Activated naive CD4-positive, alpha-beta T cell treated with anti-CD3 and anti-CD28 coated beads for 36 hours (primary cell): ENCODE data around the gene SIM2. TPM values are rescaled to one million over a fixed set of nuclear protein-coding genes. Genes with fewer than 3 reads are reported as not detected.

Experiments
- CTCF ChIA-PET: fragments of 350-600 bp; sonication (Branson Sonifier 250); formaldehyde crosslinking; loops from one replicate; lab custom pipeline; 2021; ENCODE audit warnings: antibody characterized with exemption; lab: Charles Lee
- DNase-seq: peaks from one replicate; pipeline ENCODE4 v3.0.0-alpha.2; 2020
- H3K27ac Mint-ChIP-seq: one replicate; pipeline ENCODE4 v1.8.0; 2021; ENCODE audit warnings: mild to moderate bottlenecking, mixed read lengths
- H3K27me3 Mint-ChIP-seq: one replicate; pipeline ENCODE4 v1.8.0; 2021; ENCODE audit warnings: low read depth, mixed read lengths
- H3K36me3 Mint-ChIP-seq: one replicate; pipeline ENCODE4 v1.8.0; 2021; ENCODE audit warnings: low read depth, mixed read lengths
- H3K4me1 Mint-ChIP-seq: one replicate; pipeline ENCODE4 v1.8.0; 2021; ENCODE audit warnings: low read depth, mixed read lengths
- H3K4me3 Mint-ChIP-seq: one replicate; pipeline ENCODE4 v1.8.0; 2021; ENCODE audit warnings: mild to moderate bottlenecking, moderate library complexity, mixed read lengths
- H3K9me3 Mint-ChIP-seq: one replicate; pipeline ENCODE4 v1.8.0; 2021; ENCODE audit warnings: mixed read lengths
- intact Hi-C: fragments of 100-400 bp; cut with micrococcal nuclease; formaldehyde crosslinking; loops from one replicate; pipeline ENCODE4 v1.15.1; 2023
- total RNA-seq, 2 experiments: library from RNA; stranded (reverse); gene quantifications; one replicate each; pipeline ENCODE4 v1.2.3, GENCODE V29; 2021

Gene SIM2
- total RNA-seq, 2 experiments from 2014 or later, result 0.74 to 0.94 TPM

DNA sequence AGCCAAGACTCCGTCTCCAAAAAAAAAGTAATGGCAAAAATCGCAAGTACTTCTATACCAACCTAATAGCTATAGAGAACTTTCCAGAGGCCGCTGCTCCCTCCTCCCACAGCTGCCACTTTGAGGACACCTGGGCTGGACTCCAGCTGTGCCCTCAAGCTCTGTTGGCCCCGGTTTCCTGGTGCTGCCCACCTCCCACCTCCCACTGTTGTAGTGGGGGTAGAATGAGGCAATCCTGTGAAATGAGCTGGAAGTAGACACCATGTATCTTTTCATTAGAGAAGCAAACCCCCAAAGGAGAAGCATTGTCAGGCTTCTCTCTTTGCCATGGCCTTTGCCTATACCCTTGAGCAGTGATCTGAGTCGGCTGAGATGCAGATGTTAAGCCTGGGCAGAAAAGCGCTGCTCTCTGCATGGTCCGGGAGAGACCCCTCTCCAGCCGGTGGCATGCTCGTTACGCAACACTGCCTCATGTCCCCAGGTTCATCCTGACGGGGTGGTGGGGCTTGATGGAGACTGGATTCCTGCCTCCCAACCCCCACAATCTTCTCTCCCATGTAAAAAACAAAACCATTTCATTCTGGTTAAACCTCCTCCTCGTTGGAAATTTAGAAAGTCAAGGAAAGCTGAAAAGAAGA lies 39.7 kb downstream of the SIM2 start:
- H3K36me3 Mint-ChIP-seq, result no peaks in the 10 kb centered on the region

DNA sequence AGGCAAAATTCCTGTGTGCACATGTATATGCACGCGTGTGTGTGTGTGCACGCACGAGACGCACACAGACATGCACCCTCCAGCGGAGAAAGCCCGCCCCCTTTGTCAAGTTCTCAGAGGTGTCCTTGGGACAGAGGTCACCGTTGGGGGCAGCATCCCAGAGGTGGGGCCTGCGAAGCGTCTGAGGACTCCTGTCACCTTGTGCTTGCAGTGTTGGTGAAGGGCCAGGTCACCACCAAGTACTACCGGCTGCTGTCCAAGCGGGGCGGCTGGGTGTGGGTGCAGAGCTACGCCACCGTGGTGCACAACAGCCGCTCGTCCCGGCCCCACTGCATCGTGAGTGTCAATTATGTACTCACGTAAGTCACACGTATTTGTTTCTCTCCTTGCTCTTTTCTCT lies 42.6 kb downstream of the SIM2 start:
- Mint-ChIP-seq H3K9me3 (no peaks in the 10 kb centered on the region), H3K4me1 (peaks cover under 1% of the 10 kb centered on the region), H3K36me3 (no peaks in the 10 kb centered on the region), H3K27ac (no peak overlapping the region), H3K4me3 (no peak overlapping the region), H3K27me3 (peaks cover 11% of the 10 kb centered on the region)
- intact Hi-C loops, result no loop called here
- CTCF ChIA-PET, result no interaction called here
- no peak for DNase-seq

More for the DNA sequence above, 39.7 kb downstream of the SIM2 start:
- intact Hi-C loops, result no loop called here
- H3K27ac Mint-ChIP-seq, result no peak overlapping the region
- CTCF ChIA-PET, result interaction anchor here (0.8 kb wide), 1 partner anchor 147 kb away, joined by 8 read pairs; no protein-coding TSS in a partner anchor
- no peaks in the 10 kb centered on the region for H3K4me1 Mint-ChIP-seq
- H3K27me3 Mint-ChIP-seq, result peaks cover 8% of the 10 kb centered on the region
- DNase-seq, result no peak
- no peak overlapping the region for H3K4me3 Mint-ChIP-seq
- no peaks in the 10 kb centered on the region for H3K9me3 Mint-ChIP-seq

DNA sequence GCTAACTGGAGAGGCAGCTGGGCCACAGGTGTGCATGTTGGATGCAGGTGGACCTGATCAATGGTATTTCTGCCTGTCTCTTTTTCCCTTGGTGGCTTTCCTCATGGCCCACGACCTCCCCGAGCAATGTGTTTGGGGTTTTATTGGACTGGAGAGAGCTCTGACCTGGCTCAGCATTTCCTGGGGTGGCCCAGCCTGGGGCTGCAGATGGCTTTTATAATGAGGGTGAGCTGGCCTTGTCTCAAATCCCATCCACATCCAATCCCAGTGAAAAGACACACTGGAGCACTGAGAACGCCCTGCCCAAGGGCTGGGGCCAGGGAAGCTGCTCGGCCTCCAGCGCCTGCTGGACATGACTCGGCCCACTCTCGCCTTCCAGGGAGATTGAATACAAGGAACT lies 44.1 kb downstream of the SIM2 start:
- DNase-seq, result no peak
- H3K4me3 Mint-ChIP-seq, result no peak overlapping the region
- no peak overlapping the region for H3K27ac Mint-ChIP-seq
- peaks cover 7% of the 10 kb centered on the region for H3K4me1 Mint-ChIP-seq
- no peaks in the 10 kb centered on the region for H3K9me3 Mint-ChIP-seq
- no peaks in the 10 kb centered on the region for H3K36me3 Mint-ChIP-seq
- CTCF ChIA-PET, result no interaction called here
- intact Hi-C loops, result no loop called here
- H3K27me3 Mint-ChIP-seq, result peaks cover 19% of the 10 kb centered on the region

DNA sequence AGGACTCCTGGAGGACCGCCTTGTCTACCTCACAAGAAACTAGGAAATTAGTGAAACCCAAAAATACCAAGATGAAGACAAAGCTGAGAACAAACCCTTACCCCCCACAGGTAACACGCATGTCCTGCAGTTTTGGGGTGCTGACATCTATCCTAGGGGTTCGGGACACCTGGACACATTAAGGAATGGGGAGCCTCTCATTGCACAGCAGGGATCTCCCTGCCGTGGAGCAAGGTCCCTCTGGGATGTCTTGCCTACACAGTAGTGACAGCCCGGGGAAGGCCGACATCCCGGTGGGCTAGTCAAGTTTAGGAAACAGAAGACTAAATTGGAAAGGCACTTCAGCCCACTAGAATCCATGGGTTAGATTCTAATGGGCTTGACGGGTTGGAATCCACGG lies 44.5 kb downstream of the SIM2 start:
- Mint-ChIP-seq H3K9me3 (no peaks in the 10 kb centered on the region), H3K4me1 (peaks cover 10% of the 10 kb centered on the region), H3K36me3 (no peaks in the 10 kb centered on the region), H3K27ac (no peak overlapping the region), H3K4me3 (no peak overlapping the region), H3K27me3 (peaks cover 22% of the 10 kb centered on the region)
- DNase-seq, result no peak
- CTCF ChIA-PET, result interaction anchor here (0.6 to 1.5 kb wide), 3 partner anchors 27 to 111 kb away, joined by 3 to 4 read pairs (median 3); no protein-coding TSS in a partner anchor
- intact Hi-C loops, result no loop called here

DNA sequence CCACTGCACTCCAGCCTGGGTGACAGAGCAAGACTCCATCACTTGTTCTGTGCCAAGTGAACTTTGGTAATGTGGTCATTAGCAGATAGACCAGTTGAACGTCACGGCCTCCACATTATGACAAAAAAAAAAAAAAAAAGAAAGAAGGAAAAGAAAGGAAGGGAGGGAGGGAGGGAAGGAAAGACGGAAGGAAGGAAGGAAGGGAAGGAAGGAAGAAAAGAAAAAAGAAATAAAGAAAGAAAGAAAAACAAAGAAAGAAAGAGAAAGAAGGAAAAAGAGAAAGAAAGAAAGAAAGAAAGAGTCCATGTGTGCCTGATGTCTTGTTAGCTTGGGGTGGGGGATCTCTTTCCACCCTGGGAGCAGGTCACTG lies 45.3 kb downstream of the SIM2 start:
- no peak for DNase-seq
- Mint-ChIP-seq H3K36me3 (no peaks in the 10 kb centered on the region), H3K9me3 (no peaks in the 10 kb centered on the region), H3K4me1 (peaks cover 10% of the 10 kb centered on the region), H3K4me3 (no peak overlapping the region), H3K27me3 (peaks cover 28% of the 10 kb centered on the region), H3K27ac (no peak overlapping the region)
- CTCF ChIA-PET, result interaction anchor here (1.5 kb wide), 1 partner anchor 110 kb away, joined by 3 read pairs; no protein-coding TSS in a partner anchor
- intact Hi-C loops, result no loop called here

DNA sequence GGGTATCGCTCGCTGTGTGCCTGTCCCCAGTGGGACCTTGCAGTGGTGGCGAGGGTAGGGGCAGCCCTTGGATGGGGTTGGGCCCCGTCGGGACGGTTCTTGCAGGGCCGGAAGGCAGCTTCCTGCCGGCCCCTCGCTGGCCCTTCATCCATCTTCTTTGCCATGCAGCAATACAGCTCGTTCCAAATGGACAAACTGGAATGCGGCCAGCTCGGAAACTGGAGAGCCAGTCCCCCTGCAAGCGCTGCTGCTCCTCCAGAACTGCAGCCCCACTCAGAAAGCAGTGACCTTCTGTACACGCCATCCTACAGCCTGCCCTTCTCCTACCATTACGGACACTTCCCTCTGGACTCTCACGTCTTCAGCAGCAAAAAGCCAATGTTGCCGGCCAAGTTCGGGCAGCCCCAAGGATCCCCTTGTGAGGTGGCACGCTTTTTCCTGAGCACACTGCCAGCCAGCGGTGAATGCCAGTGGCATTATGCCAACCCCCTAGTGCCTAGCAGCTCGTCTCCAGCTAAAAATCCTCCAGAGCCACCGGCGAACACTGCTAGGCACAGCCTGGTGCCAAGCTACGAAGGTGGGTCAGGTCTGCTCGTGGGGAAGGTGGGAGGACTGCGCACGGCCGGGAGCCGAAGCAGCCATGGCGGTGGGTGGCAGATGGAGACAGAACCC lies 45.8 kb downstream of the SIM2 start:
- no peaks in the 10 kb centered on the region for H3K36me3 Mint-ChIP-seq
- no peak overlapping the region for H3K4me3 Mint-ChIP-seq
- peaks cover 32% of the 10 kb centered on the region for H3K27me3 Mint-ChIP-seq
- DNase-seq, result no peak
- H3K9me3 Mint-ChIP-seq, result no peaks in the 10 kb centered on the region
- CTCF ChIA-PET, result interaction anchor here (1.5 kb wide), 1 partner anchor 110 kb away, joined by 3 read pairs; no protein-coding TSS in a partner anchor
- intact Hi-C loops, result loop anchor here (5.0 kb wide), 1 partner anchor 108 kb away; no protein-coding TSS in a partner anchor
- peaks cover 10% of the 10 kb centered on the region for H3K4me1 Mint-ChIP-seq
- H3K27ac Mint-ChIP-seq, result no peak overlapping the region

DNA sequence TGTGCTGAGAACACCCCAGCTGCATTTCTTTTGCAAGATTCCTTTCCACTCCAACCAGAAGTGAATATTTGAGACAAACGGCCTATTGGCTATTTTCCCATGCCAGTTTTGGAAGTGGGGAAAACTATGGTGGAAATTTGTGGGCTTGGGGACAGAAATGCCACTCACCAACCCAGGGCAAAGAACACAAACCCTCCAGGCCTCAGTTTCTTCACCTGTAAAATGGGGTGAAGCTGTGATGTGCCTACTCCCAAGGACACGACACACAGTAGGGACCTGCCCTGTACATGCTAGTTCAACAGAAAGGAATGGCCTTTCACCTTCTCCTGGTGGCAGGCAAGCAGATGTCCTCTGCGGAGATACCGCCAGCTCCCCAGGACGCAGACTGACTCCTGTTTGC lies 46.5 kb downstream of the SIM2 start:
- CTCF ChIA-PET, result interaction anchor here (1.1 kb wide), 1 partner anchor 142 kb away, joined by 3 read pairs; no protein-coding TSS in a partner anchor
- peaks cover 38% of the 10 kb centered on the region for H3K27me3 Mint-ChIP-seq
- H3K4me1 Mint-ChIP-seq, result peaks cover 10% of the 10 kb centered on the region

DNA sequence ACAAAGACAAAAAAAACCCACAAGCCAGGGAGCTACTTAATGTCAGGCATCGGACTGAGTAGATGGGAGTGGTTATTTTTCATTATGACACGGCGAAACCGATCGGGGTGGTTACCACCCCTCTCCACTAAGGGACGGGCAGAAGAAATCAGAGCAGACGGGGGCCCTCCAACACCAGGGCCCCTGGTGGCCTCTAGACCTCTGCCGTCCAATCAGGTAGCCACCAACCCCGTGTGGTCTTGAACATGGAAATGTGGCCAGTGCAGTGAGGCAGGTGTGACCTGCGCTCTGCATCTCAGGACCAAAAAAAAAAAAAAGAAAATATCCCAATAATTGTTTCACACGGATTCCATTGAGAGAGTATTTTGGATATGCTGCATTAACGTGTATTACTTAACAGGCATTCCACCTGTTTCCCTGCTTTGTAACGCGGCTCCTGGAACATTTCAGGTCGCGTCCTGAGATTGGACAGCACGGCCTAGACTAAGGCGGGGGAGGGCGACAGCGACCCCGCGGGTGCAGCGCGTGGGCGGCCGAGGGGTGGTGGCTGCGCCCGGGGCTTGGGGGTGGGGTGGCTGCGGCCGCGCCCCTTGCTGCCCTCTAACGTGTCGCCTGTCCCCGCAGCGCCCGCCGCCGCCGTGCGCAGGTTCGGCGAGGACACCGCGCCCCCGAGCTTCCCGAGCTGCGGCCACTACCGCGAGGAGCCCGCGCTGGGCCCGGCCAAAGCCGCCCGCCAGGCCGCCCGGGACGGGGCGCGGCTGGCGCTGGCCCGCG lies 48.3 kb downstream of the SIM2 start:
- Mint-ChIP-seq H3K27ac (no peak overlapping the region), H3K36me3 (peaks cover 5% of the 10 kb centered on the region), H3K27me3 (peaks cover 40% of the 10 kb centered on the region), H3K9me3 (no peaks in the 10 kb centered on the region), H3K4me1 (peaks cover 10% of the 10 kb centered on the region), H3K4me3 (peak overlapping the region; percentile 26)
- CTCF ChIA-PET, result interaction anchor here (0.6 to 1.5 kb wide), 3 partner anchors 116 to 181 kb away, joined by 3 to 4 read pairs (median 3); no protein-coding TSS in a partner anchor
- intact Hi-C loops, result loop anchor here (5.0 kb wide), 1 partner anchor 105 kb away; no protein-coding TSS in a partner anchor
- no peak for DNase-seq

More for the DNA sequence above, 46.5 kb downstream of the SIM2 start:
- no peaks in the 10 kb centered on the region for H3K9me3 Mint-ChIP-seq
- DNase-seq, result no peak
- H3K27ac Mint-ChIP-seq, result no peak overlapping the region
- intact Hi-C loops, result loop anchor here (5.0 kb wide), 1 partner anchor 107 kb away; no protein-coding TSS in a partner anchor
- no peaks in the 10 kb centered on the region for H3K36me3 Mint-ChIP-seq
- H3K4me3 Mint-ChIP-seq, result no peak overlapping the region

DNA sequence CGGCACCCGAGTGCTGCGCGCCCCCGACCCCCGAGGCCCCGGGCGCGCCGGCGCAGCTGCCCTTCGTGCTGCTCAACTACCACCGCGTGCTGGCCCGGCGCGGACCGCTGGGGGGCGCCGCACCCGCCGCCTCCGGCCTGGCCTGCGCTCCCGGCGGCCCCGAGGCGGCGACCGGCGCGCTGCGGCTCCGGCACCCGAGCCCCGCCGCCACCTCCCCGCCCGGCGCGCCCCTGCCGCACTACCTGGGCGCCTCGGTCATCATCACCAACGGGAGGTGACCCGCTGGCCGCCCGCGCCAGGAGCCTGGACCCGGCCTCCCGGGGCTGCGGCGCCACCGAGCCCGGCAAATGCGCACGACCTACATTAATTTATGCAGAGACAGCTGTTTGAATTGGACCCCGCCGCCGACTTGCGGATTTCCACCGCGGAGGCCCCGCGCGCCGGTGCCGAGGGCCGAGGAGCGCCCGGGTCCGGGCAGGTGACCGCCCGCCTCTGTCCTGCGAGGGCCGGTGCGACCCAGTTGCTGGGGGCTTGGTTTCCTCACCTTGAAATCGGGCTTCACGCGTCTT lies 49.0 kb downstream of the SIM2 start:
- no peak overlapping the region for H3K27ac Mint-ChIP-seq
- H3K9me3 Mint-ChIP-seq, result no peaks in the 10 kb centered on the region
- H3K4me1 Mint-ChIP-seq, result peaks cover 10% of the 10 kb centered on the region
- CTCF ChIA-PET, result interaction anchor here (0.6 to 1.3 kb wide), 2 partner anchors 173 to 181 kb away, joined by 3 read pairs; no protein-coding TSS in a partner anchor
- peak; percentile 57 for DNase-seq
- H3K36me3 Mint-ChIP-seq, result peaks cover 5% of the 10 kb centered on the region
- peaks cover 40% of the 10 kb centered on the region for H3K27me3 Mint-ChIP-seq
- intact Hi-C loops, result loop anchor here (1.0 to 5.0 kb wide), 2 partner anchors 104 to 179 kb away; no protein-coding TSS in a partner anchor
- H3K4me3 Mint-ChIP-seq, result no peak overlapping the region

DNA sequence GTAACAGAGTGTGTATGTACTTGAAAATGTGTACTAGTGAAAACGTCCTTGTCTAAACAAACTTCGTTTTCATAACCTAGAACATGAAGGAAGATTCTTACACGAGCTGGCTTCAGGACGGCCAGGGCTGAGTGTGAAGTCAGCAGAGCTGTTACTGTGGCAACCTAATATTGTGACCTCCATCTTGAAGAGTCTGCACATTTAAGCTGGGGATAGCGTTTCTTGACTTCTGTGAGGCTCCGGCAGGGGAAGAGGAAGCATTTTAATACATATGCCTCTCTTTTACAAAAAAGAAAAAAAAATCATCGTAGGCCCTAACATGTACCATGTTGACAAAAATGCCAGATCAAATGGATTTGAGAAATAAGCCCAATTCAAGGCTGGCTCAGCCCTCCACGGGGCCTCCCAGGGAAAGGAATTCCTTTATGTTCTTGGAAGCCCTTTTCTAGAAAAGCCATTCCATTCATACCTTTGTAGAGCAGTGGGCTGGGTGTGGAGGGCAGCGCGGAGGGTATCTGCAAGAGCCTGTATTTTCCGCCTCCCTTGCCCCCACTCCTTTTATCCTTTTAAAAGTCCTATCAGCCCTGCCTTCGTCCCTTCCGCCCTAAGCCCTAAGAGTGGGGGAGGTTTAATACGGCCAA lies 51.1 kb downstream of the SIM2 start:
- Mint-ChIP-seq H3K27me3 (peaks cover 38% of the 10 kb centered on the region), H3K36me3 (peaks cover 14% of the 10 kb centered on the region), H3K4me3 (no peak overlapping the region), H3K4me1 (peaks cover 10% of the 10 kb centered on the region), H3K9me3 (no peaks in the 10 kb centered on the region), H3K27ac (no peak overlapping the region)
- intact Hi-C loops, result loop anchor here (5.0 kb wide), 1 partner anchor 102 kb away; no protein-coding TSS in a partner anchor
- DNase-seq, result no peak
- CTCF ChIA-PET, result no interaction called here

DNA sequence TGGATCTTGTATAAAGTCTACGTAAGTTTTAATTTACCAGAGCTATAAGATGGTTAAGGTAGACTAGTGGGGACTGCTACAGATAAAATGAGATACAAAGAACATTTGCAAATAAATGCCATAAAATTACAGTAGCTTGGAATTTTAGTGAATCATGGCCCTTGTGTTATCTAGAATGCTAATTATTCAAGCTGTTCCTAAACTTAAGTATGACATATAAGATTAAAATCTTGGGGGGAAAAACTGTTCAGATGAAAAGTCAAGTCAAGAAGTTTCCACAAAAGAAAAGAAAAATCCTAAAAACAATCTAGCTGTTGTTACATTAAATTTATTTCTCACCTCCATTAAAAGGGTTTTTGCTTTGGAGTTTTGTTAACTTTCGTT lies 51.7 kb downstream of the SIM2 start:
- H3K9me3 Mint-ChIP-seq, result no peaks in the 10 kb centered on the region
- peaks cover 37% of the 10 kb centered on the region for H3K27me3 Mint-ChIP-seq
- intact Hi-C loops, result no loop called here
- H3K27ac Mint-ChIP-seq, result no peak overlapping the region
- DNase-seq, result no peak
- H3K4me1 Mint-ChIP-seq, result peaks cover 10% of the 10 kb centered on the region
- CTCF ChIA-PET, result no interaction called here
- H3K4me3 Mint-ChIP-seq, result no peak overlapping the region
- H3K36me3 Mint-ChIP-seq, result peaks cover 16% of the 10 kb centered on the region
